Cerebellar cortex (tissue), 1 donor: ENCODE data around the gene PDE3A.

Experiments used
- DNase-seq: peaks from one replicate; pipeline ENCODE4 v3.0.0-alpha.2; 2015; ENCODE audit warnings: low spot score

The PDE3A gene

DNA sequence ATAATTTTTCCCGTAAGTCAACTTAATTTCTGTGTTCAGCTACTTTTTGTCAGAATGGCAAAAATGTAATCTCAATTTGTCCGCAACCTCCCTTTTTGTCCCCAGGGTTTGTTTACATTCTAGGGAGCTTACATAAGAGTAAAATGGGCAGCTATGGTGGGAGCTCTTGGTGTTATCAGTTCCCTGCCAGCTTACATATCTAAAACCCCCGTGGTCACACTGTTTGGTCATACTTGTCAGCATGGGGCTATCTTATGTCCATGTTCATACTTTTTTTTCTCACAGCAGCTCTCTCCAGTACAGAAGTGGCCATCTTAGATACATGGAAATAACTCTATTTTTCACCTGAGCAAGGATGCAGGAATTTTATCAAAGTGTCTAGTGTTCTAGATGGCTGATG lies 343.5 kb downstream of the PDE3A start:
- DNase-seq = no peak

DNA sequence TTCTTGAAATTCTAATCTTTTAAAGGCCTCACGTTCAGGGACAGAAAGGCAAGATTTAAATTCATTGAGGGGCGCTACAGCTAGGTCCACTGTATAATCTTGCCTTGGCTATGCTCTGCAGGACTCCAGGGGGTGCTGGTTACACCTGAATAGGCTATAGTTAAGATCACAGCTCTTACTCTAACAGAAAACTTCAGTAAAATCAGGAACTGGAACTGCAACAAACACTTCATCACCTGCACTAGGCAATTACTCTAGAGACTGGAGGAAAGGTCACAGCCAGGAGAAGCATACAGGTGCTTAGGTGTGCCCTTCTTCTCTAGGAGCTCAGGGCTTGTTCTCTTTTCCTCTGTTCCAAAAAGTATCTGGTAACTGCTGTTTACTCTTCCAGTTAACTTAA lies 347.7 kb downstream of the PDE3A start:
- no peak for DNase-seq

DNA sequence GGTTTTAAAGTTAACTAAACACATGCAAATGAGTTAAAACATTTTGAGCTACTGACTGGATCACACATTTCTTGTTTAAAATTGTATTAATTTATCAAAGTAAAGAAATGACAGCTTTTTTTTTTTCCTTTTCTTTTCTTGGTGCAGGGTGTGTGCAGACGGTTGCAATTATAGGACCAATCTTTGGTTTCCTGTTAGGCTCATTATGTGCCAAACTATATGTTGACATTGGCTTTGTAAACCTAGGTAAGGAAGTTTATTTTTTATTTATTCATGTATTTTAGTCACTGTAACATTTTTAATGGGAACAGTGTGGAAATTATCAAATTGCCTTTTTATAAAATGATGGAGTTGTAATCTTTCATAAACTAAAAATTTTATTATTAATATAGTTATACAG lies 348.6 kb downstream of the PDE3A start:
- no peak for DNase-seq

DNA sequence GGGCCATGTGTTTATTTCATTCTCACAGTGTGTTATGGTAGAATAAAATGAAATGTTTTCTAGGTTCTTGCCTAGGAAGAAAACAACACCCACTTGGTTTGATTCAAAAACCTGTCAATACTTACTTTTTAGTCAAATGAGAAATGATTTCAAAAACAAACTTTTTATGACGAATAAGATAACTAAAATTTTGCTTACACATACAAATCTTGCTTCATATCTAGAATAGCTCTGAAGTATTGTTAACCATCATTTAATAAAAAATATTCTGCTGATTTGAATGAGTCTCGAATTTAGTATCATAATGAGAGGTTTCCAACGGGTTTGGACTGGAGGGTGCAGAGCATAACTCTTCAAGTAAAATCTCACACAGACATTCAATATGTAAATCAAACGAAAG lies 350.0 kb downstream of the PDE3A start:
- DNase-seq = no peak

DNA sequence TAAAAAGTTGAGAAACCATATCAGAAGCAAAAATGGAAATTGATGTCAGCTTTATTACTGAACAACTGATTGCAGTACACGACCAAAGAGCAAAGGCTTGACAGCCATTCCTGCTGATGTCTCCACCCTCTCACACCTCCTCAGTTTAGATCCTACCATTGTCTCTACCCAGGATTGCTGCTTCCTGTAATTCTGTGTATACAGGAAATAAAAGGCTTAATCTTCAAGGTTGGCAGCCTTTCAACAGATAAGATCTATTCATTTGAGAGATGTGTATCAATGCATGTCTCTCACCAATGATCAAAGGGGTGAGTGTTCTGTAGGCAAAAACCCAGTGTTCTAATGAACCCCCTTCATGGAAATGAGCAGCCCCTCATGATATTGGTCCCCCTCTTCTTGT lies 353.8 kb downstream of the PDE3A start:
- no peak for DNase-seq

DNA sequence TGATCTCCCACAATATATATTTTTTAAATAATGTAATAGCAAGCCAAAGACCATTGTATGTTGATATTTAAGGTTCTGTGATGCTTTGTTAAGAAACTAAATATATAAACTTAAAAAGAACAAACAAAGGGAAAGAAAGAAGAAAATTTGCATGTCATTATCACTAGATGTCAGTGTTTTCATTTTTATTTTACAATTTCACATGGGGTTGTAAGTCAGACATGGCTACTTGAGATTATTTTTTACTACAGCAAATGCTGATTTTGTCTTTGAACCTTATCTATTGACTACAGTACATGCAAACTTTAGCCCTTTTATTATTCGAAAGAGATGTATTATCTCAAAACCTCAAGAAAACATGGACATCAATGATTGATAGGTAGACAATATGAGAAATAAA lies 362.9 kb downstream of the PDE3A start:
- DNase-seq = no peak
